HG03342 (cell line): ENCODE measurements around the gene CACNA2D3.

Experiments
- ATAC-seq: cut with Tn5 transposase; IDR thresholded peaks from one replicate; pipeline ENCODE4 v1.9.1; 2021; ENCODE audit warnings: mild to moderate bottlenecking, moderate library complexity; ENCODE audit not compliant: unreplicated experiment

CACNA2D3 gene

GRCh38 chr3:54324103-54324502, 201.8 kb downstream of the CACNA2D3 start:
- no peak for ATAC-seq

- ATAC-seq, result no peak
Observed at GRCh38 chr3:54326951-54327350, 204.6 kb downstream of the CACNA2D3 start.

DNA sequence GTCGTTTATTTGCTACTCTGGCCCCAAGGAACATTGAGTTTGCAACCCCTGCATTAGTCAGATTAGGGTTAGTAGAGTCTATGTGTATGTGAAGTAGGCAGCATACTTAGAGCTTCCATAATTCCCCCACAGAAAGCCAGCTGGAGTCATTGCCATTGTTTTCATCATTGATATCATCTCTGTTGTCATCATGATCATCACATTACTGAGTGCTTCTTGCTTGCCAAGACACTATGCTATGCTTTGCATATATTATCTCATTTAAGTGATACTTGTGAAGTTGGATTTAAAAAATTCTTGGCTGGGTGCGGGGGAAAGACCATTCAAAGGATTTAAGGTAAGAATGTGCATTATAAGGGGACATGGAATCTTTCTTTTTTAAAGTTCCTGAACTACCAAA, 209.0 kb downstream of the CACNA2D3 start:
- ATAC-seq, result no peak

DNA sequence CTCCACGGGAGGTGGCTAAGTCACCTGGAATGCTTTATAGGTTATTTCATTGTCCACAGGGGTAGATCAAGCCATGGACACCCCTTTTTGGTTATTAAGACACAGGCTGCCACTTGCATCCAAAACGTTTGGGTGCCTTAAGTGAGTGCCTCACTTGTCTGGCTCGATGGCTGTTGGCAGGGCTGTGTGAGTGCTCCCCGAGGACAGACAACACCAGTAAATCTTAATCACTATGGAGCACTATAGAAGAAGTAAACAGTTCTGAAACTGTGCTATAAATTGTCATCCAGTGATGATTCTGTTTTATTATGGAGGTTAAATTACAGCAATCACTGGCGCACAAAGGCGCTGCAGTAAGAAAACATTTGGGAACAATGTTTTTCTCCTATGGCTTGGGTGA, 215.5 kb downstream of the CACNA2D3 start:
- ATAC-seq, result no peak

GRCh38 chr3:54339608-54340007, 217.3 kb downstream of the CACNA2D3 start:
- ATAC-seq, result no peak

DNA sequence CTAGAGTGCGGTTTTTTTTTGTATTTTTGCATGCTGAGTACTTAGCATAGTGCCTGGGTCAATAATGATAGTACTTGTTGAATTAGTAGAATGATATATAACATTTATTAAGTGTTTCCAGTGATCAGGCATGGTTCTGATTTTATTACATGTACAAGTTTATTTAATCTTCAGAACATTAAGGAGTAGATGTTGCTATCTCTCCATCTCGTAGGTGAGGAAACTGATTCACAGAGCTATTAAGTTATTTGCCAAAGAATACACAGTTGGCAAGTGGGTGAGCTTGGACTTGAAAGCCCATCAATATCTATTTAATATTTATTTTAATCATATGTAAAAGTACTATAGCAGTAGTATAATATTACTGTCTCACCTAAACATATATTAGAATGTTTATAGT, 219.5 kb downstream of the CACNA2D3 start:
- ATAC-seq, result no peak

- ATAC-seq, result no peak
Observed at GRCh38 chr3:54342676-54343075, 220.3 kb downstream of the CACNA2D3 start.

GRCh38 chr3:54343495-54343894, 221.1 kb downstream of the CACNA2D3 start:
- no peak for ATAC-seq

DNA sequence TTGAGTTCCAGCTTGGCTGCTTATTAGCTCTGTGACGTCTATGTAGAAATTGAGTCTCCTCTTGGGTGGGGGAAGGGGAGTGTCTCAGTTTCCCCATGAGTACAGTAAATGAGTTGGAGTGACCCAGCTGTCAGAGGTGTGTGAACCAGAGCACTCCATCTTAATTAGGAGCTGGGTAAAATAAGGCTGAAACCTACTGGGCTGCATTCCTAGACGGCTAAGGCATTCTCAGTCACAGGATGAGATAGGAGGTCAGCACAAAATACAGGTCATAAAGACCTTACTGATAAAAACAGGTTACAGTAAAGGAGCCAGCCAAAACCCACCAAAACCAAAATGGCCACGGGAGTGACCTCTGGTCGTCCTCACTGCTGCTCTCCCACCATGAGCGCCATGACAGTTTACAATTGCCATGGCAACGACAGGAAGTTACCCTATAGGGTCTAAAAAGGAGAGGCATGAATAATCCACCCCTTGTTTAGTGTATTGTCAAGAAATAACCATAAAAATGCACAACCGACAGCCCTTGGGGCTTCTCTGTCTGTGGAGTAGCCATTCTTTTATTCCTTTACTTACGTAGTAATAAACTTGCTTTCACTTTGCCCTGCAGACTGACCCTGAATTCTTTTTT, 222.4 kb downstream of the CACNA2D3 start:
- ATAC-seq, result no peak

GRCh38 chr3:54345847-54346375, 223.6 kb downstream of the CACNA2D3 start:
- ATAC-seq, result no peak

GRCh38 chr3:54347060-54347459, 224.7 kb downstream of the CACNA2D3 start:
- ATAC-seq, result no peak

- ATAC-seq, result no peak
Observed at GRCh38 chr3:54347933-54348332, 225.6 kb downstream of the CACNA2D3 start.

- ATAC-seq, result no peak
Observed at GRCh38 chr3:54349231-54349652, 226.9 kb downstream of the CACNA2D3 start.

- ATAC-seq, result no peak
Observed at GRCh38 chr3:54349691-54350090, 227.3 kb downstream of the CACNA2D3 start.

DNA sequence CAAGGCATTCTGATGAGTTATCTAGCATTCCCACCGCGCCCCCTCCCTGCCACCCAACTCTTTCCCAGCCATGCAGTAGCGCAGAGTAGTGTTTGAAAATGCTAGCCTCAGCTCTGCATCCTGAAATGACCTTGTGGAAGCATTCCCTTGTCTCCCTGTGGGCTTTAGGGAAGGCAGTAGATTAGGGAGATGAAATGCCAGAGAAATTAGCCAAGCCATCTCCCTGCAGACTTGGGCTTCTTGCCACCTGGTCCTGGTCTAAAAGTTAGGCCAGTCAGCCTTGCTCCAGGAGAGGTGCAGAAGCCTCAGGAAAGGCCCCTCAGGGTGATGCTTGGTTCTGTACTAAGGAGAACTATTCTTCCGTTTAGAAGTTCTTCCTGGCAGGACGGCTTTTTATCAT, 231.2 kb downstream of the CACNA2D3 start:
- ATAC-seq, result no peak

DNA sequence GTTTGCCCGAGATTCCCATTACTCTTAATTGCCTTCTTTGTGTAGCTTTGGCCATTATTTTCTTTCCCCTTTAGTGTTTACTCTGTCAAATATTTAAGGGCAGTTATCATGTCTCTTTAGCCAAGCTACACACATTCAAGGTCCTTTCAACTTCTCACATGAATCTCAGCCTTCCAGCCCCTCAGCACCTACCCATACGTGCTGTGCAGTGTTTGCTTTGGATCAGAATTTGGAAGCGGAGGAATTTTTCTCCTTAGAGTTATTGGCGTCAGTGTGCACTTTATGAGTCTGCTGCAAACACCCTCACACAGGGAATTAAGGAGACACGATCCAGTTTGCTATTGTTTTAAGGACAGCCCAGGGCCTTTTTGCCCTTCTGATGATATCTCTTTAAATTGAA, 231.6 kb downstream of the CACNA2D3 start:
- no peak for ATAC-seq

GRCh38 chr3:54355800-54356199, 233.4 kb downstream of the CACNA2D3 start:
- no peak for ATAC-seq

- no peak for ATAC-seq
Observed at GRCh38 chr3:54356261-54357045, 234.1 kb downstream of the CACNA2D3 start.

GRCh38 chr3:54357301-54357700, 234.9 kb downstream of the CACNA2D3 start:
- no peak for ATAC-seq

DNA sequence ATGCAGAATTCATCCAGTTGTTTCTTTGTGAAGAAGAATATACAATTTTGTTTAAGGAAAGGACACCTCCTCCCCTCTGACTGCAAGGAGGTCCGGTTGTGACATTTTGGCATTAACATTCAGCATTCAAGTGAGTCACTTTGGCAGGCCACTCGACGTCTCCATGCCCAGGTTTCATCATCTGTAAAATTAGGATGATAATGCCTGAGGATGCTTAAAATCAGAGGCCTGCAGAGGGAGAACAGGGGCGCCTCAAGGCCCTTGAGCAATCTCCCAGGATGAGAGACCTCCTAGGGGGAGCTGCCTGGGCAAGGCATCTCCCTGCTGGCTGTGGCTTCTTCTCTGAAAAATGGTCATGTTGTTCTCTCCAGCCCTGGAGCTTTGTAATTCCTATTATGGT, 236.0 kb downstream of the CACNA2D3 start:
- ATAC-seq, result no peak

- no peak for ATAC-seq
Observed at GRCh38 chr3:54358969-54359694, 236.8 kb downstream of the CACNA2D3 start.

DNA sequence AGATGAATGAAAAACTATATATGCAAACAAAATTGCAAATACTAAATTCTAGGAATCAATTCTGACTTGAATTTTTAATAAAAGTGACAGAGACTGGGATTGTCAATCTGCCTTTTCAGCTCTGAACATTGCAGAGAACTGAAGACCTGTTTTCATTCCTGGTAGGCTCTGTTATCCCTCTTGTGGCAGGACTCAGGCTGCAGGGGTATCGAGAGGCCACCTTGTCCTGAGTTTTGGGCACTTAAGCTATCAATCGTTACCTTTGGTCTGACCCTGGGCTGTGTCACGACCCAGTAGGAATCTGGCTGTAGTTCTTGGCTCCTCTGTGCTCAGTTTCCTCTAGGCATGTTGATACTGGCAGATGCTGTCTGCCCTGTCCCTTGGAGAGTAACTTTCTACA, 238.0 kb downstream of the CACNA2D3 start:
- ATAC-seq, result no peak
